GM18519 (cell line): ENCODE data around the gene FNIP2.

Experiments
- ATAC-seq: cut with Tn5 transposase; IDR thresholded peaks from one replicate; pipeline ENCODE4 v1.9.1; 2021; ENCODE audit warnings: mild to moderate bottlenecking, moderate library complexity; ENCODE audit not compliant: unreplicated experiment, low FRiP score

FNIP2 gene

DNA sequence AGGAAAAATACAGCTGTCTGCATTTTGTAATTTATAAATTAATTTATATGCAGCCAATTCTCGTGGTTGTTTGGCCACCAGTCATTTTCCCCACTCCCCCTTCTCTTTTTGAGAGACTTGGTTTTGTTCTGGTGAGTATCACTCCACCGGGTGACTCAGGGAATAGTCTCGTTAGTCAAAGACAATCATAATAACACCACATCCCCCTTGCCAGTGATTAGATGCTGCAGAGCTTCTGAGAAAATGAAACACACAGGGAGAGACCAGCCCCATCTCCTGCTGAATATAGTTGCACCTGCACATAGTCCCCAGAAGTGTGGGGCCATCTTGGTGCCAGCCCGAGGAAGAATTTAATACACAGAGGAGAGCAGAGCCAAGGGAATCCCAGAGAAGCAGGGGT, 8.0 kb upstream of the FNIP2 start:
- ATAC-seq = no peak

DNA sequence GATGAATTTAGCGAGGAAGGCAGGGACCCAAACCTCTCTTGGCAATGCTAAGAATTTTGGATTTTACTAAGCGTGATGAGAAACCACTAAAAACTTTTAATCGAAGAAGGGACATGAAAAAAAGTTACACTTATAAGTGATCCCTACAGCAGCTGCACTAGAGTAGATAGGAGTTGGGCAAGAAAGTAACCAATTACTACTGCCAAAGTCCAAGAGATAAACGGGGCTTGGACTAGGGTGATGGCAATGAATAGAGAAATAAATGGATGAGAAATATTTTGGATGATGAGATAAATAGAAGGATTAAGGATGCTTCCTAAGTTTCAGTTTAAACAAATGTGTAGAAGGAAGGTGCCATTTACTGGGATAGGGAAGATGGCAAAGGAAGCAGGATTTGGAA, 6.3 kb upstream of the FNIP2 start:
- no peak for ATAC-seq

DNA sequence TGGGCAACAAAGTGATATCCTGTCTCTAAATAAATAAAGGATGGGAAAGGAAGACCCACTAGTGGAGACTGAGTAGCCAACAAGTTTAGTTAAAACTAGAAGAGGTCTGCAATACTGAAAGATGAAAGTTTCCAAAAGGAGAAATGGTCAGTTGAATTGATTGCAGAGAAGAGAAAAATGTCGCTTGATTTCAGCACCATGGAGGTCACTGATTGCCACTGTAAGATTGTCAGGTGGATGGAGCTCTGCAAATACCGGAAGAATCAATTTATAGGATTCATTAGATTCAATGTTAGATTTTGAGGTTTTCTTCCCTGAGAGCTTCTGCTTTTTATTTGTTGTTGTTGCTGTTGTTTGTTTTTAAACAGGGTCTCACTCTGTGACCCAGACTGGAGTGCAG, 5.4 kb upstream of the FNIP2 start:
- no peak for ATAC-seq

DNA sequence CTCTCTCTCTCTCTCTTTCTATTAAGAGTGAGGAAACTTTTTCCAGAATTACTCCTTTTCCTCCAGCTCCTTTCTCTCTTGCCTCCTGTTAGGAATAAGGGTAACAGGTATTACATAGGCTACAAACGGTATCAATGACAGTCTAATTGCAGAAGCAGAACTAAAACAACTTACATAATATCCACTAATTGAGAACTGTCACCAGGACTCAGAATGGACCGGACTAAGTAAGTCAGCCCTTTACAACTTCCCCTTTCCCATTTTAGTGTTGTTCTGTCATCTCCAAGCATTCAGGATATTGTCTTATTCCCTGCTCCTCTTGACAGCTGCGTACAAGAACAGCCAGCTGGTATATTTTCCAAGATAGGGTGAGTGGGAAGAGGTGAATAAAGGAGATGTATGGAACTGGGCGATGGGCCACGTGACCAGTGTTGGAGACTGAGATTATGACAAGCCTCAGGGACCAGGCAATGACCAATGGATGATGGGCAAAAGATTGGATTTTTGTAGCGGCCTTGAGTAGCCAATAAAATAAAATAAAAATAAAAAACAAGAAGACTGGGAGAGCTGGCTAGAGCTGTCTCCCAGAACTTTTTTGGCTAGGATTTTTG, 2.3 kb upstream of the FNIP2 start:
- ATAC-seq = no peak

DNA sequence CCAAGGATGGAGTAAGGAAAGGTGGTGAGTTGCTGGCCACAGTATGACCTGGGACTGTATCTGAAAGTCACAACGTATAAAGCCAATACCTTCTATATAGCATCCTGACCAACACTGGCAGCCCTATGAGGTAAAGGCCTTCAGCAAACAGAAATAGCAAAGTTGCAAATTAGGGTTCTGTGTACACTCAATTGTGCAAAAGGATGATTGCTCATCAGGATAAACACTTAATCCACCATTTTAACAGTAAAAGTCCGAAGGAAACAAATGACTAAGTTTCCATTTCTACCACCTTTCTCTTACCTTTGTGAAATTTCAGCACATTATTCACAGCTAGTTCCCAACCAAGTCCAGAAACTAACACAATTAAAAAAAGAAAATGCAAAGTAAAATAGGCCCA, 1.4 kb upstream of the FNIP2 start:
- no peak for ATAC-seq

DNA sequence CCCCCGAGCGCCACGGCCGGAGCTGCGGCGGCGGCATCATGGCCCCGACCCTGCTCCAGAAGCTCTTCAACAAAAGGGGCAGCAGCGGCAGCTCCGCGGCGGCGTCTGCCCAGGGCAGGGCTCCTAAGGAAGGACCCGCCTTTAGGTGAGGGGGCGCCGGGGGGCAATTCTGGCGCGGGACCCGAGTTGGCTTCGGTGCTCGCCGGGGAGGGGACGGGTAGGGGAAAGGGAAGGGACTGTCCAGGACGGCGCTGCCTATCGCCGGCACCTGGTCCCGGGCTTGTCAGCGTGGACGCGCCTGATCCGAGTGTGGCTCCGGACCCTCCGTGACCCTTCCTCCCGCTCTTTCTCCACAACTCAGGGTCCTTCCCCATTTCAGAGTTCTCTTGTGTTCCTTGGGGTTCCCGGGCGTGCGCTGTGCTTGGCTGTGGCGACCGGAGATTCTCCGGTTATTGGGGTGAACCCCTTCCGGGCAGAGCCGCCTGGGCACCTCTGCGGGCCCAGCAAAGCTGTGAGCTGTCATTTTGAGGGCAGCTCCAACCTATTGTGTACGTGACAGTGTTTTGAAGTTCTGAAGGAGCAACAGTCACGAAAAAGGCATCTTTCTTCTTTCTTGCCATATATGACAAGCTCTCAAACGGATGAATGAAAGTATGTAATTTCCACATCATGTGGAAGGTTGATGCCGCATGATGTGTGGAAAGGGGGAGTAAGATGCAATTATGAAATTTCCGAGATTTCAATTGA, 522 bp downstream of the FNIP2 start:
- no peak for ATAC-seq

DNA sequence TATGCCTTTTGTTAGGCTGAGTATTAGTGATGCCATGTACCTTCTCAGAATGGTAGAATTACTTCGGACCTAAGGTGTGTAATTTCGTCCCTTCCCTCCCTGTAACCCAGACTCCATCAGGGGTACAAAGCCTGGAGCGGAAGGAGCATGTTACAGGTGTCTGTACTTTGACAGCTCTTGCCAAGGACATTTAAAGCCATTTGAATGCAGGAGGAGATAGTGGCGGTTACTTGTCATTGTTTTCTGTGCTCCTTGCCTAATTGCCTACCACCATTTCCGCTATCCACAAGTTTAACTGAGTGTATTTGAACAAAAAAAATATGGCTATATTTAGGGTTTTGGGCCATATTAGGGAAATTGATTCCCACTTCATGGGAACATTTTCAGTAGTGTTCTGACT, 1.8 kb downstream of the FNIP2 start:
- ATAC-seq = no peak

DNA sequence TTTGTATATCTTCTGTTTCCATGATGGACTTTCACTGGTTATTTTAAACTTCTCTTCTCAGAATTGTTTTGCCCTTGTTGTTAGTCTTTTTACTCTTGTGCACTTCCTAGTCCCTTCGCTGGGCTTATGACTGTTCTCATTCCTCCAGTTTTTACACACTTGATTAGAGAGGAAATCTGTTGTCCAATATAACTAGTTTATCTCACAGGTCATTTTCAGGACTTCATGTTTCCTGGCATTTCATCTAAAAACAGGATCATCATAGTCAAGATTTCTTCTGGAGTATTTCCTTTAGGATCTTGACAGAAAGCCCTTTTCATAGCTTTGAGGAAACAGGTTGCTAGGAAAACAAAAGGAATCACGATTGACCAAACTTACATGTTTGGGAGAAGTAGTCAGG, 3.0 kb downstream of the FNIP2 start:
- no peak for ATAC-seq

DNA sequence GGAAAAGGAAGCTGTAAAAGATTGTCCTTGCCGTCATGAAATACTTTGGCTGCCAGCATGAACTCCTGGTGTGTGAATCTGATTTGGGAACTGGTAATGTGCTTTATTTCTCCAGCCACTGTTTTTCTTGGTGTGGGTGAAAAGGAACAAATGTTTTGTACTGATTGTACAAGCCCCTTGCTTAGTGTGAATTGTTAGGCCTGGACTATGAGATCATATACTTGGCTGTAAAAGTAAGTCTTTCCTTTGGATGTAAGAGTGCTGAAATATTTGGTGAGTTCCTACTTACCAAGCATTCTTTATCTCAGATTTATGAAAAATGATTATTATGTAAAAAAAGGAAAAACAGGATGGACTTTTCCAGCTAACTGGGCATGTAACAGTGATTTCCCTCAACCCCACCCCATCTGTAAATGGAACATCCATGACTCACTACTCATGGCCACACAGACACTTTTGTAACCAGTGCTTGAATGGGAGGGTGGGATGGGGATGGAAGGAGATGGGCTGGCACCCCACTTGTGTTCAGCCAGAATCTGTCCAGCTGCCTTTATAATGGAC, 6.3 kb downstream of the FNIP2 start:
- no peak for ATAC-seq

DNA sequence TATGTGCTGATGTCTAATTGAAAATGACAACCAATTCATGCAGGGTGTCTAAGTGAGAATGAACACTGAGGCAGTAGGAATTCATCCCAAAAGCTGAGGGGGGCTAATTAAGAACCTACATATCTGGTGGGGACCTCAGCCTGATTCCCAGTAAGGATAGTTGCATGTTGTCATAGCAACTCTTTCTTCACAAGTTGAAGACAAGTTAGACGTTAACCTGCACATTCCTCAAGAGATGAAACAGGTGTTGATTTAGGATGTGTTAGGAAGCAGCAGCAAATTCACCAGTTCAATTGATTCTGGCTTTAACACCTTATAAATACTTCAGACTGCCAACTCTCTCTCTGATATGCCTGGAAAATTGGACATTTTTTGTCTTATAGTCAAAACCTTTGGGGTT, 7.3 kb downstream of the FNIP2 start:
- ATAC-seq = no peak

DNA sequence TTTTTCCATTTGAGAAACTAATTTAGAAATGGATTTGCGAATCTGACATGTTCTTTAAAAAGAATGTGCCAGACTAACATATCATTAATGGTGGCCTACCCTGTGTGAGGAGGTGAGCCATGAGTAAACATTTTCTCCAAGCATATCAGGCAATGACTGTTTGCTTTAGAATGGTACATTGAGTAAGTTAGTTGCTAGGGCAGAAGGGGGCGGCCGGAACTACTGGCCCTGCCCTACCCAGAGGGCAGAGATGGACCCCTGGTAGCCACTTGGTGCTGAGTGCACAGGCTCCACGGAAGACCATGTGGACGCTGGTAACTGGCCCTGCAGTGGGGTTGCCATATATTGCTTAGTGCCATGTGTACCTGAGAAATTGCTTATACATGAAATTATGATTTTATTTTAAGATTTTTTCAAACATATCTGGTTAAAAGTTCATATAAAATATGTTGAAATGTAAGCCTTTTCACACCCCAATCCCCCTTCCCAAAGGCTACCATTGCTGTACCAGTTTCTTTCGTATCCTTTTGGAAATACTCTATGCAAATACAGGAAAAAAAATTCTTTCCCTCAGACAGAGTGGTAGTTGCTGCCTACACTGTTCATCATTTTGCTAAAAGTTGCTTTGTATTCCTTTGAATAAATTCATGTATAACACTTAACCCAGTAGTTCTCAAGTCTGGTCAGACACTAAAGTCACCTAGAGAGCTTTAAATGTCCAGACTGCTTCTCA, 8.8 kb downstream of the FNIP2 start:
- peak; percentile 7 for ATAC-seq

DNA sequence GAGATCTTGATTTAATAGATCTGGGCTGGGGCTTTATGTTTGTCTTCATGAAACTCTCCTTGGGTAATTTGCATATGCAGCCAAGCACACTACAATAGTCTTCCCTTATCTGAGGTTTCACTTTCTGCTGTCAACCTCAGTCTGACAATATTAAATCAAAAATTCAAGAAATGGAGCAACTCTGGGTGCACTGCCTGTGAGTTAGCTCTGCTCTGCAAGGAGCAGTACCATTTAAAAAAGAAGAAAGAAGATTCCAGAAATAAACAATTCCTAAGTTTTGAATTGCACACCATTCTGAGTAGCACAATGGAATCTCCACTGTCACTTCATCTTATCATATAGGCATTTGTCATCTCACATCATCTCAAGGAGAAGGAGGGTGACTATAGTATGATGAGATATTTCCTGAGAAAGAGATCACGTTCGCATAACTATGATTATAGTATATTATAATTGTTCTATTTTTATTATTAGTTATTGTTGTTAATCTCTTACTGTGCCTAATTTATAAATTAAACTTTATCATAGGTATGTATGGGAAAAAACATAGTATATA, 9.4 kb downstream of the FNIP2 start:
- ATAC-seq = peak; percentile 99

DNA sequence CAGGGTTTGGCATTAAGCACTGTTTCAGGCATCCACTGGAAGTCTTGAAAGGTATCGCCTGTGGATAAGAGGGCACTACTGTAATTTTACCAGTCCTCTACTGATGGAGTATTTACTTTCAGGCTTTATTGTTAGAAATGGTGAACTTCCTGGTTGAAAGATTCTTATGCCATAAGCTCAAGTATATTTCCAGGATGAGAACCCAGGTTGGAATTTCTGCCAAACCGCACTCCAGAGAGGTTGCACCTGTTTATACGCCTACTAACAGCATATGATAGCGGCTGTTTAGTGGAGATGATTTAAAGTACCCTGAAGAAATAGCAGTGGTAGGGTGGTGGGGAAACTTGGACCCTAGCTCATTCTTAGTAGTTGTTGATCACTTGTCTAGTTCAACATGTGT, 9.9 kb downstream of the FNIP2 start:
- ATAC-seq = no peak

DNA sequence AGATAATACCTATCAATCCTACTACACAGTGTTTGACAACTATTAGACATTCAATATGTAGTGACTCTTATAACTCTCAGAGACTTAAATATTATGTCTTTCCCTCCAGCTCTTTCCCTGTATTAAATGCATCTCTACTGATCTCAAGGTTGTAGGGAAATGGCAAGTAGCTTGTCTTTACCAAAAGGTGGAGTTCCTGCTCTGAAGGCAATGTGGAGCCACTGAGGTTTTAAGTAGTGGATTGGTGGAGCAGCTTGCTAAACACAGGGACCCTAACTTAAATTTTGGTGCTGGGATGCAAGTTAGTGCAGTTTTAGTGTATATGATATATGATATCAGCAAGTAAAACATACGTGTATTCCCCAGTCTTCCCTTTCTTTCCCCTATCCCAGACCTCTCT, 13.1 kb downstream of the FNIP2 start:
- ATAC-seq = no peak

DNA sequence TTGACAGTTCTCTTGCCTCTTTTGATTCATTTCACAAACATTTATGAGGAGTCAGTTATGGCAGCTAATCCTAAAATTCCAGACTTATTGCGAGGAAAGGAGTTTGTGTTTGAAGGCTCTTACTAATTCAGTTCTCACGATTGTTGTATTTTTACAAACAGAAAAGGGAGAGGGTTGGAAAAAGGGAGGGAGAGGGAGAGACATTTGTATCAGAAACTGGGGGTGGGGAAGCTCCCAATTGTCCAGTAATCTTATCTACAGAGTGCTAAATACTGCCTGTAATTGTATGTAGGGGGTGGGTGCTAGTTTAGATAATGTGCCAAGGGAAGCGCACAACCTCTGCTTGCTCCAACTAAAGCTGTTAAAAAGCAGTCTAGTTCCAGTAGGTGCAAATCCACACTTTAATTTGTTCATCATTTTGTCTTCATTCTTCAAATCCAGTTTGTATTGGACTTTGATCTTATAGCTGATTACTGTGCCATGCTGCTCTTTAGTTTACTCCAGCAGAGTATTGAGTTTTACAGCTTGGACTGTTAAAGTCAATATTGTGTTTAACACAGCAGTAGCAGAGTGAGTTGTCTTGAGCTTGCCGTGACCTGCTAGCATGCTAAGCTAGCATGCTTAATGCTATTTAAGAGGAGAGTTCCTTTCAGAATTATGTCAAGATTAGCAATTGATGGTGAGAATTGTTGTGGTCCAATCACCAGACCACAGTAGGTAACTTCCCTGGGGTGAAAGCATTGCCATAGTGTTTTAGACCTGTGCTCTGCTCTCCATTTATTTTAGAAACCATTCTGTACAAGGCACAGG, 13.9 kb downstream of the FNIP2 start:
- ATAC-seq = no peak

DNA sequence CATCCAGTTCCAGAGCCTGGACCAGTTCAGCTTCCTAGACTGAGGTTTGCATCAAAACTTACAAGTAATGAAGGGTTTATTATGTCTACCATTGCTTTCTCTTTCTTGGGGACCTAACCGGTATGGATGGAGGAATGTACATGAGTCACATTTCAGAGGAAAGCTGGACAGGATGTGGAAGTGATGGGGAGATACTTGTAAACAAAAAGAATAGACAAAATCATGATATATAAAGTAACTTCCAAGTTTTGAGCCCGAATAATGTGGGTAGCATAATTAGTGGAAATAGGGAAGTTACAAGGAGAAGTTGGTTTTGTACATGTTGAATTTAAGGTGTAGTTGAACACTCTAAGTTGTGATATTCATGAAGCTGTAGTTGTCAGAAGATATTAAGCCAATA, 15.0 kb downstream of the FNIP2 start:
- ATAC-seq = no peak

DNA sequence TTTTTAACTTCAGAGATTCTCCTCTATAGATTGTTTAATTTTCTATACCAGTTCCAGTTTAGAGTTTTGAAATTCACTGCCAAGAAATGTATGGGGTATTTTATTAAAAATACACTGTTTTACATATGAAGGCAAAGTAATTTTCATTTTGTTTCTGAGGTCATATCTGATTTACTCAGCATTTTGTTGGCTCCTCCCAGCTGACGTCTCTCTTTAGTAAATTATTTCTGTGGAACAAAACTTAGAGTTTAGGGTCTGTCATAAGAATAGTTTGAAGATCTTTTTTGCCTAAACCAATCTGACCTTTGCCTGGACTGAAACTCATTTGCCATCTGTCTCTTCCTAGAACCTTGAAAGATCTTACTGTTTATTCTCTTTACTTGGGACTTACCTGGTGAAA, 16.9 kb downstream of the FNIP2 start:
- ATAC-seq = no peak

DNA sequence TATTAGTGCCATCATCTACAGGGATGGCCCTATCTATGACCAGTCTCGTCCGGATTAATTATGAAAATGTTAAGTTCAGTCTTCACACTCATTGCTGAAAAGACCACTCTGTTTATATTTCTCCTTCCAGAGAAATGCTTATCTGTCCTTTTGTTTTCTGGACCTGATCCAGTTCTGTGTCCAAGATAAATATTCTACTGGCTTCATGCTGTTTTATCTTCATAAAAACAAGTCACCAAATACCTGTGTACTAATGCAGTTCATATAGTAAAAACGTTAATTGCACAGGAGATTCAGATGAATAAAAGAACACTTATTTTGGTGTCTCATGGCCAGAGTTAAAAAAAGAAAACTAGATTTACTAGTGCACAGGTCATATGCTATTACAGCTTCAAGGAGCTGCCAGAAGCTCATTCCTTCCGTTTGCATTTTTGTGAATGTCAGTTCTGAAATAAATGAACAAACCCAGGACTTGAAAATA, 17.3 kb downstream of the FNIP2 start:
- no peak for ATAC-seq

DNA sequence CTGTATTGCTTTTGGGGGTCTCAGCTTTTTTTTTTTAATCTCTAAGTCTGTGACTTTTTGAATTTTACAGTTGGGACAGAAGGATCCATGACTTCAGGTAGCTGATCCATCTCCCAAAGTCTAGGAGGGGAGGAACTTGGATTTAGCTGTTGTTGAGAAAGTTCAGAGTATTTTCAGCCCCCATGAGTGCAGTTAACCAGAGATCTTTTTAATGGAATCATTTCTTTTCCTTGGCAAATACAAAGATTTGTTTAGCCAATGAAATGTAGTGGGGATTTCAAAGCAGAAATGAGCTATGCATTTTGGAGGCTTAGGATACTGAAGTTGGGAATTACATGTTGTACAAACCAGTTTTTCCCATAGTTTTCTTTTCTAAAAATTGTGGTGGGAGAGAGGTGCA, 18.1 kb downstream of the FNIP2 start:
- no peak for ATAC-seq

DNA sequence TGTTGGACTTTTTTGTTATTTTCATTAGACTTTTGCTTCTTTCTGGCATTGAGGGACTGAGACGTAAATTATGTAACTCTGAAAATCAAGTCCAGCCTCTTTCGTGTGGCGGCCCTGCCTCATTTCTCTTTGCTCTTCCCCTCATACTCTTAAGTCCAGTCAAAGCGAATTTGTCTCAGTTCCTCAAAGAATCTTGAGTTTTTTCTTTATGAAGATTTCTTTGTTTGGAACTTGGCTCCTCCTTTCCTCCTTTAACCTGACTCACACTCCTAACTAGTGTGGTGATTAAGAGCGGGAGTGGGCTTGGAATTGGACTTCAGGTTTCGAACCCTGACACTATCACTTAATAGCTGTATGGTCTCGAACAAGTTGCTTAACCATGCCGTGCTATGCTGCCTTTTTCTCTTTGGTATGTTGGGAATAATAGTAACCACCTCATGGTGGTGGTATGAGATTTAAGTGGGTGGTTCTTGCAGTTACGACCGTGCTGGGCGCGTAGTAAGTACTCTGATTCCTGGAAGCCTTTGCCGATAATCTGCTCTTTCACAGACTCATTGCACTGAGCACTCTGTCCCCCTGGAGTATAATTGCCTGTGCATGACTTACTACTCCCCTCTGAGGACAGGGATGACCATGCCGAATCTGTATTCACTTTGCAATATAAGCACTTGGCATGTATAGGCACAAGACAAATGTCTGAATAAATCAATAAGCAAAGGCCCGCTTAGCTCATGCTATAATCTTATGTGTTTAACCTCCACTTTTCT, 19.1 kb downstream of the FNIP2 start:
- ATAC-seq = no peak
